HepG2 (cell line): Measurements from ENCODE around the gene RPS25. TPM values are rescaled to one million over a fixed set of nuclear protein-coding genes. Genes with fewer than 3 reads are reported as not detected.
A peak's percentile ranks its signal among the peaks of the same experiment; 100 is the strongest.

Experiments used
- DPF2 ChIP-seq: sonication (generic); formaldehyde crosslinking; IDR thresholded peaks from 2 replicates; pipeline ENCODE4 v1.4.0; 2020; ENCODE audit warnings: mild to moderate bottlenecking, low read depth, missing genetic modification reagents, borderline replicate concordance
- EP300 ChIP-seq, 3 experiments: sonication (generic) in 1 of 3; formaldehyde crosslinking in 1 of 3; IDR thresholded peaks; 2 replicates each; pipeline versions ENCODE4 v1.5.1 to v1.6.1; 2011 to 2020; ENCODE audit warnings: low read depth in 2 of 3, low read length in 2 of 3, borderline replicate concordance in 1 of 3, improper control_type of control experiment in 1 of 3, mild to moderate bottlenecking in 1 of 3, missing genetic modification reagents in 1 of 3, moderate library complexity in 1 of 3
- GZF1 ChIP-seq: sonication (generic); formaldehyde crosslinking; IDR thresholded peaks from 2 replicates; pipeline ENCODE4 v1.5.1; 2020; ENCODE audit warnings: mild to moderate bottlenecking, missing genetic modification reagents
- MBD4 ChIP-seq: IDR thresholded peaks from 2 replicates; pipeline ENCODE4 v1.6.1; 2012; ENCODE audit warnings: low read length, inconsistent platforms, borderline replicate concordance
- MED1 ChIP-seq: sonication (generic); formaldehyde crosslinking; IDR thresholded peaks from 2 replicates; pipeline ENCODE4 v1.4.0; 2020; ENCODE audit warnings: missing genetic modification reagents
- POGZ ChIP-seq: sonication (generic); formaldehyde crosslinking; IDR thresholded peaks from 2 replicates; pipeline ENCODE4 v1.4.0; 2020; ENCODE audit warnings: mild to moderate bottlenecking, missing genetic modification reagents
- RARG ChIP-seq: sonication (generic); formaldehyde crosslinking; IDR thresholded peaks from 2 replicates; pipeline ENCODE4 v1.4.0; 2020; ENCODE audit warnings: low read depth, mild to moderate bottlenecking, missing genetic modification reagents
- SMARCC2 ChIP-seq: fragments of 450-650 bp; IDR thresholded peaks from 2 replicates; pipeline ENCODE4 v1.6.1; 2017; ENCODE audit warnings: antibody characterized with exemption, mild to moderate bottlenecking
- ZBTB7B ChIP-seq: sonication (generic); formaldehyde crosslinking; IDR thresholded peaks from 2 replicates; pipeline ENCODE4 v1.4.0; 2020; ENCODE audit warnings: missing genetic modification reagents
- ZBTB8A ChIP-seq: sonication (generic); formaldehyde crosslinking; IDR thresholded peaks from 2 replicates; pipeline ENCODE4 v1.4.0; 2020; ENCODE audit warnings: mild to moderate bottlenecking, low read depth, missing genetic modification reagents, borderline replicate concordance
- ZNF256 ChIP-seq: sonication (generic); formaldehyde crosslinking; conservative IDR thresholded peaks from 2 replicates; pipeline ENCODE4 v1.4.0; 2020; ENCODE audit warnings: missing genetic modification reagents
- ZNF619 ChIP-seq: sonication (generic); formaldehyde crosslinking; IDR thresholded peaks from 2 replicates; pipeline ENCODE4 v1.4.0; 2020; ENCODE audit warnings: mild to moderate bottlenecking, missing genetic modification reagents
- ZNF737 ChIP-seq: sonication (generic); formaldehyde crosslinking; IDR thresholded peaks from 2 replicates; pipeline ENCODE4 v1.5.0; 2020; ENCODE audit warnings: missing genetic modification reagents, mild to moderate bottlenecking, borderline replicate concordance
- ZNF792 ChIP-seq: IDR thresholded peaks from 2 replicates; pipeline ENCODE4 v1.6.1; 2016
- ZNF816 ChIP-seq: sonication (generic); formaldehyde crosslinking; IDR thresholded peaks from 2 replicates; pipeline ENCODE4 v1.8.0; 2022; ENCODE audit warnings: missing genetic modification reagents, mild to moderate bottlenecking, borderline replicate concordance
- ZSCAN25 ChIP-seq: sonication (generic); formaldehyde crosslinking; IDR thresholded peaks from 2 replicates; pipeline ENCODE4 v1.8.0; 2022; ENCODE audit warnings: mild to moderate bottlenecking, missing genetic modification reagents
- polyA plus RNA-seq, 8 experiments: library from polyadenylated mRNA; depleted of rRNA in 3 of 8; stranded (reverse) in 7 of 8; unstranded in 1 of 8; fragments of >200 nt; fragmentation: Illumina TruSeq in 4 of 8; extraction: Trizol in 4 of 8; gene quantifications; 2 replicates each; pipeline versions ENCODE4 v1.2.1 to v1.2.3, GENCODE V29; 2011 to 2016; ENCODE audit warnings: low read depth in 4 of 8, missing spikeins in 1 of 8, mixed read lengths in 1 of 8; ENCODE audit not compliant: insufficient read depth in 1 of 8
- total RNA-seq, 5 experiments: library from RNA; depleted of rRNA; stranded (reverse); fragments of >200 nt; fragmentation: Illumina TruSeq; extraction: Trizol; gene quantifications; 2 replicates each; pipeline ENCODE4 v1.2.3, GENCODE V29; 2016; ENCODE audit warnings: low read depth in 1 of 5
- TF ChIP-seq, protein P1 (sequence below): sonication (generic); formaldehyde crosslinking; IDR thresholded peaks from 2 replicates; pipeline ENCODE4 v1.4.0; 2020; ENCODE audit warnings: missing genetic modification reagents
- TF ChIP-seq, protein P2 (sequence below): IDR thresholded peaks from 2 replicates; pipeline ENCODE4 v1.6.1; 2016; ENCODE audit warnings: mild to moderate bottlenecking
- TF ChIP-seq, protein P3 (sequence below): sonication (generic); IDR thresholded peaks from 2 replicates; pipeline ENCODE4 v1.6.1; 2016; ENCODE audit warnings: low read depth, borderline replicate concordance
- TF ChIP-seq, protein P4 (sequence below): sonication (generic); formaldehyde crosslinking; IDR thresholded peaks from 2 replicates; pipeline ENCODE4 v1.8.0; 2023; ENCODE audit warnings: mild to moderate bottlenecking, missing genetic modification reagents
- TF ChIP-seq, protein P5 (sequence below): sonication (generic); formaldehyde crosslinking; IDR thresholded peaks from 2 replicates; pipeline ENCODE4 v1.4.0; 2020; ENCODE audit warnings: missing genetic modification reagents
- TF ChIP-seq, protein P6 (sequence below): IDR thresholded peaks from 2 replicates; pipeline ENCODE4 v1.6.1; 2016; ENCODE audit warnings: missing genetic modification reagents, missing compliant biosample characterization

Gene RPS25
- total and polyA plus RNA-seq, 2 of the 13 experiments (the other 11 are each of a cell fraction or from before 2014, with no cell fraction given) = 839 to 1,415 TPM

DNA sequence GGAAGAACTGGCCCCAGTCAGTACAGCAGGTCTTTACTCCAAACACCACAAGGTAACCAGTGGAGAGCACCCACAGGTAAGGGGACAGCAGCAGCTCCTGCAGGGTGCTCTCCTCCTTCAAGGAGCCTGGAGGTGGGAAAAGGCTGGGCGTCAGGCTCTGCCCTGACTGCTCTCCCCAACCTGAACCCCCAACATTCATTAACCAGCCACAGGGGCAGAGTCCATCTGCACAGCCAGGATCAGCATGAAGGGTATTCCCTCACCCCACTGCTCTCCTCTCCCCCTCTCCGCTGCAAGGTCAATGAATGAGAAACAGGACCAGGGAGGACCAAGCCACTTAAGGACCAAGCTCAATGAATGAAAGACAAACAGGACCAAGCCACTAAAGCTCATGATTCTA is 8.8 kb upstream of the RPS25 start (continued):
- TF ChIP-seq, protein P1, sequence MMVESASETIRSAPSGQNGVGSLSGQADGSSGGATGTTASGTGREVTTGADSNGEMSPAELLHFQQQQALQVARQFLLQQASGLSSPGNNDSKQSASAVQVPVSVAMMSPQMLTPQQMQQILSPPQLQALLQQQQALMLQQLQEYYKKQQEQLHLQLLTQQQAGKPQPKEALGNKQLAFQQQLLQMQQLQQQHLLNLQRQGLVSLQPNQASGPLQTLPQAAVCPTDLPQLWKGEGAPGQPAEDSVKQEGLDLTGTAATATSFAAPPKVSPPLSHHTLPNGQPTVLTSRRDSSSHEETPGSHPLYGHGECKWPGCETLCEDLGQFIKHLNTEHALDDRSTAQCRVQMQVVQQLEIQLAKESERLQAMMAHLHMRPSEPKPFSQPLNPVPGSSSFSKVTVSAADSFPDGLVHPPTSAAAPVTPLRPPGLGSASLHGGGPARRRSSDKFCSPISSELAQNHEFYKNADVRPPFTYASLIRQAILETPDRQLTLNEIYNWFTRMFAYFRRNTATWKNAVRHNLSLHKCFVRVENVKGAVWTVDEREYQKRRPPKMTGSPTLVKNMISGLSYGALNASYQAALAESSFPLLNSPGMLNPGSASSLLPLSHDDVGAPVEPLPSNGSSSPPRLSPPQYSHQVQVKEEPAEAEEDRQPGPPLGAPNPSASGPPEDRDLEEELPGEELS (CRISPR knock-in tag) = 0 out of 2 replicates have a peak, but pooled peaks have one; percentile 22
- TF ChIP-seq, protein P2, sequence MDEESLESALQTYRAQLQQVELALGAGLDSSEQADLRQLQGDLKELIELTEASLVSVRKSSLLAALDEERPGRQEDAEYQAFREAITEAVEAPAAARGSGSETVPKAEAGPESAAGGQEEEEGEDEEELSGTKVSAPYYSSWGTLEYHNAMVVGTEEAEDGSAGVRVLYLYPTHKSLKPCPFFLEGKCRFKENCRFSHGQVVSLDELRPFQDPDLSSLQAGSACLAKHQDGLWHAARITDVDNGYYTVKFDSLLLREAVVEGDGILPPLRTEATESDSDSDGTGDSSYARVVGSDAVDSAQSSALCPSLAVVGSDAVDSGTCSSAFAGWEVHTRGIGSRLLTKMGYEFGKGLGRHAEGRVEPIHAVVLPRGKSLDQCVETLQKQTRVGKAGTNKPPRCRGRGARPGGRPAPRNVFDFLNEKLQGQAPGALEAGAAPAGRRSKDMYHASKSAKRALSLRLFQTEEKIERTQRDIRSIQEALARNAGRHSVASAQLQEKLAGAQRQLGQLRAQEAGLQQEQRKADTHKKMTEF (CRISPR knock-in tag) = peak; percentile 36; the same call in 1 of the 2 replicates
- TF ChIP-seq, protein P3, sequence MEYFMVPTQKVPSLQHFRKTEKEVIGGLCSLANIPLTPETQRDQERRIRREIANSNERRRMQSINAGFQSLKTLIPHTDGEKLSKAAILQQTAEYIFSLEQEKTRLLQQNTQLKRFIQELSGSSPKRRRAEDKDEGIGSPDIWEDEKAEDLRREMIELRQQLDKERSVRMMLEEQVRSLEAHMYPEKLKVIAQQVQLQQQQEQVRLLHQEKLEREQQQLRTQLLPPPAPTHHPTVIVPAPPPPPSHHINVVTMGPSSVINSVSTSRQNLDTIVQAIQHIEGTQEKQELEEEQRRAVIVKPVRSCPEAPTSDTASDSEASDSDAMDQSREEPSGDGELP = no peak
- TF ChIP-seq ZNF737 (CRISPR knock-in tag) (no peak), SMARCC2 (no peak), GZF1 (CRISPR knock-in tag) (no peak), ZSCAN25 (CRISPR knock-in tag) (0 out of 2 replicates have a peak, but pooled peaks have one; percentile 23), ZBTB8A (CRISPR knock-in tag) (no peak), MED1 (peak; percentile 67), ZNF792 (no peak), RARG (CRISPR knock-in tag) (no peak), ZBTB7B (CRISPR knock-in tag) (peak; percentile 46; the same call in 1 of the 2 replicates), EP300 (IDR thresholded peaks at IDR 0.05; ENCODE audit: low read depth in 2 of 2, low read length in 2 of 2) (peak in 1 of 2 experiments; percentile 31; a peak in 1 of 4 replicates), EP300 (CRISPR knock-in tag; IDR thresholded peaks at IDR 0.05; ENCODE audit: borderline replicate concordance) (peak; percentile 19; the same call in 1 of the 2 replicates), POGZ (CRISPR knock-in tag) (no peak), ZNF256 (CRISPR knock-in tag) (no peak), ZNF816 (CRISPR knock-in tag) (no peak), DPF2 (no peak), MBD4 (no peak), ZNF619 (CRISPR knock-in tag) (no peak)
- TF ChIP-seq, protein P4, sequence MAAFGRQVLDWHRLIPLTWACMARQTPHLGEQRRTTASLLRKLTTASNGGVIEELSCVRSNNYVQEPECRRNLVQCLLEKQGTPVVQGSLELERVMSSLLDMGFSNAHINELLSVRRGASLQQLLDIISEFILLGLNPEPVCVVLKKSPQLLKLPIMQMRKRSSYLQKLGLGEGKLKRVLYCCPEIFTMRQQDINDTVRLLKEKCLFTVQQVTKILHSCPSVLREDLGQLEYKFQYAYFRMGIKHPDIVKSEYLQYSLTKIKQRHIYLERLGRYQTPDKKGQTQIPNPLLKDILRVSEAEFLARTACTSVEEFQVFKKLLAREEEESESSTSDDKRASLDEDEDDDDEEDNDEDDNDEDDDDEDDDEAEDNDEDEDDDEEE = no peak
- TF ChIP-seq, protein P5, sequence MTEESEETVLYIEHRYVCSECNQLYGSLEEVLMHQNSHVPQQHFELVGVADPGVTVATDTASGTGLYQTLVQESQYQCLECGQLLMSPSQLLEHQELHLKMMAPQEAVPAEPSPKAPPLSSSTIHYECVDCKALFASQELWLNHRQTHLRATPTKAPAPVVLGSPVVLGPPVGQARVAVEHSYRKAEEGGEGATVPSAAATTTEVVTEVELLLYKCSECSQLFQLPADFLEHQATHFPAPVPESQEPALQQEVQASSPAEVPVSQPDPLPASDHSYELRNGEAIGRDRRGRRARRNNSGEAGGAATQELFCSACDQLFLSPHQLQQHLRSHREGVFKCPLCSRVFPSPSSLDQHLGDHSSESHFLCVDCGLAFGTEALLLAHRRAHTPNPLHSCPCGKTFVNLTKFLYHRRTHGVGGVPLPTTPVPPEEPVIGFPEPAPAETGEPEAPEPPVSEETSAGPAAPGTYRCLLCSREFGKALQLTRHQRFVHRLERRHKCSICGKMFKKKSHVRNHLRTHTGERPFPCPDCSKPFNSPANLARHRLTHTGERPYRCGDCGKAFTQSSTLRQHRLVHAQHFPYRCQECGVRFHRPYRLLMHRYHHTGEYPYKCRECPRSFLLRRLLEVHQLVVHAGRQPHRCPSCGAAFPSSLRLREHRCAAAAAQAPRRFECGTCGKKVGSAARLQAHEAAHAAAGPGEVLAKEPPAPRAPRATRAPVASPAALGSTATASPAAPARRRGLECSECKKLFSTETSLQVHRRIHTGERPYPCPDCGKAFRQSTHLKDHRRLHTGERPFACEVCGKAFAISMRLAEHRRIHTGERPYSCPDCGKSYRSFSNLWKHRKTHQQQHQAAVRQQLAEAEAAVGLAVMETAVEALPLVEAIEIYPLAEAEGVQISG (CRISPR knock-in tag) = peak; percentile 39; the same call in 1 of the 2 replicates
- TF ChIP-seq, protein P6, sequence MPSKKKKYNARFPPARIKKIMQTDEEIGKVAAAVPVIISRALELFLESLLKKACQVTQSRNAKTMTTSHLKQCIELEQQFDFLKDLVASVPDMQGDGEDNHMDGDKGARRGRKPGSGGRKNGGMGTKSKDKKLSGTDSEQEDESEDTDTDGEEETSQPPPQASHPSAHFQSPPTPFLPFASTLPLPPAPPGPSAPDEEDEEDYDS = no peak
